ENCODE results near the gene RRP15.

DNA sequence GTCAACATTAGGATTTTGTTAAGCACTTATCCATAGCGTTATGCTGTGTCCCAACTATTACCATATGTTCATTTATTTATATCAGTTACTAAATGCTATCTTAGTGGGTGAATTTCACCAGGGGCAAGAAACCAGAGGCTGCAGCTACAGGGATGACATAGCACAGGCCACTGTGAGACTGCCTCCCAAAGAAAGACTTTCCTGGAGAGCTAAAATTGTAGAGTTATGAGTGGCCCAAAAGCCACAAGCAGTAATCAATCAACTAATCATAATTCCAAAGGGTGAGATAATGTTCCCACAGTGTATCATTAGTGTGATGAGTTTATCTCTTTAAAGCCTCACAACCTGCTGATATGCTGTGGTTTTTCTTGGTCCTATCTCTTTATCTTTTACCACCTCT lies 56.2 kb downstream of the RRP15 start:
- TF ChIP-seq POLR2A (IDR thresholded peaks at IDR 0.05; ENCODE audit: low read length) = no peak
- no peak for TF ChIP-seq GATA1 (IDR thresholded peaks at IDR 0.05; ENCODE audit: low read depth, low read length)
